ENCODE measurements around the gene RPRD1A.

DNA sequence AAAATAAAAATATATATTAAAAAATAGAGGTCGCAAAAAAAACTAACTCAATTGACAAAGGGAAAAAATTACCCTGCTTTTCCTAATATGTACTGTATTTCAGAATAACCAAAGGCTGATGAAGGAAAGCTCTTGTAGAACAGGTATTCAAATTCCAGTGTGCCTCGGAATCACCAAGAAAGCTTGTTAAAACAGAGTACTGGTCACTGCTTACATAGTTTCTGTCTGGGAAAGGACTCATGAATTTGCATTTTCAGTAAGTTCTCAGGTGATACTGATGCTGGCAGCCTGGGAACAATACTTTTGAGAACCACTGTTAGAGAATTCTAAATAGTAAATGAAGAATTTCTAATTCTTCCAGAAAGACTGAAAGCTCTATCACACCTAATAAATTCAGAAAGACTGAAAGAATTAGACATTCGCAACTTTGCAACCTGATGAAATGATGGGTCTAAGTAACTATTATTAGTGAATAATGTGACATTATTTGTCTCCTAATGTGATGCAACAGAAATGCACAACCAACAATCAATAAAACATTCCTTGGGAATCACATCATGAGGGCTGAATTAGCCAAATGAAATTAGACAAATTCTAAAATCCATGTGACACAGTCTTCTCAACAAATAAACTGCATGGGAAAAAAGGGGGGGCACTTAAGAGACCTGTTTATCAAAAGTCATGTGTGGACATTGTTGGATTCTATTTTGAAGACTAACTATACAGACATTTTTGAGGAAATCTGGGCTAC, 21.9 kb downstream of the RPRD1A start:
- TF ChIP-seq, protein P1, sequence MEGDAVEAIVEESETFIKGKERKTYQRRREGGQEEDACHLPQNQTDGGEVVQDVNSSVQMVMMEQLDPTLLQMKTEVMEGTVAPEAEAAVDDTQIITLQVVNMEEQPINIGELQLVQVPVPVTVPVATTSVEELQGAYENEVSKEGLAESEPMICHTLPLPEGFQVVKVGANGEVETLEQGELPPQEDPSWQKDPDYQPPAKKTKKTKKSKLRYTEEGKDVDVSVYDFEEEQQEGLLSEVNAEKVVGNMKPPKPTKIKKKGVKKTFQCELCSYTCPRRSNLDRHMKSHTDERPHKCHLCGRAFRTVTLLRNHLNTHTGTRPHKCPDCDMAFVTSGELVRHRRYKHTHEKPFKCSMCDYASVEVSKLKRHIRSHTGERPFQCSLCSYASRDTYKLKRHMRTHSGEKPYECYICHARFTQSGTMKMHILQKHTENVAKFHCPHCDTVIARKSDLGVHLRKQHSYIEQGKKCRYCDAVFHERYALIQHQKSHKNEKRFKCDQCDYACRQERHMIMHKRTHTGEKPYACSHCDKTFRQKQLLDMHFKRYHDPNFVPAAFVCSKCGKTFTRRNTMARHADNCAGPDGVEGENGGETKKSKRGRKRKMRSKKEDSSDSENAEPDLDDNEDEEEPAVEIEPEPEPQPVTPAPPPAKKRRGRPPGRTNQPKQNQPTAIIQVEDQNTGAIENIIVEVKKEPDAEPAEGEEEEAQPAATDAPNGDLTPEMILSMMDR (IDR thresholded peaks at IDR 0.05): no peak
- no peak for TF ChIP-seq POLR2A (IDR thresholded peaks at IDR 0.05)

Measured in vagina (tissue), 2 donors.